OCI-LY1 (cell line): ENCODE results near the gene TFPI.

Experiments
- CTCF ChIP-seq: fragments of 200-600 bp; sonication (generic), shearing (Covaris generic); IDR thresholded peaks from 2 replicates; pipeline ENCODE4 v1.5.1; 2017; ENCODE audit warnings: mild to moderate bottlenecking, antibody characterized with exemption, low read length, moderate library complexity, mixed read lengths
- EZH2 ChIP-seq: fragments of 200-600 bp; sonication (generic), shearing (Covaris generic); IDR thresholded peaks from 2 replicates; pipeline ENCODE4 v1.8.0; 2017; ENCODE audit warnings: borderline replicate concordance, mixed run types, mild to moderate bottlenecking, antibody characterized with exemption, low read length, moderate library complexity, mixed read lengths

- TF ChIP-seq CTCF (no peak), EZH2 (no peak)
These were observed 78.6 kb downstream of the TFPI start for GRCh38 chr2:187475499-187476248.
